ENCODE data around the gene FOXP1. TPM values are rescaled to one million over a fixed set of nuclear protein-coding genes. Genes with fewer than 3 reads are reported as not detected.

FOXP1 gene
- total RNA-seq, 4 donors from 2014 or later: 181 to 225 (median 205) TPM

DNA sequence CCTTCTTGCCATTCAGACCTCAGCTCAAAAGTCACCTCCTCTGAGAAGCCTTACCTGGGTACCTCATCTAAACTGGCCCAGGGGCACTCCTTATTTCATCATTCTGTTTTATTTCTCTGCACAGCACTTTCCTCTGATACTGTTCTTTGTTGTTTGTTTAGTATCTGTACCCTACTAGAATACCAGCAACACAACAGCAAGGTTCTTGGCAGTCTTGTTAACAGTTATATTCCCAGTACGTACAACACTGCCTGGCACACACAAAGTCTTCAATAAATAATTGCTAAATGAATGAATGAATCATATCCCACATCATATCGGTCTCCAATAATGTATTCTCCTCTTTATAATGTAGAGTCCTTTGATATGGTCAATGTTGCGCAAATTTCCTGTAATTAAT is 188.1 kb downstream of the FOXP1 start:
- Histone ChIP-seq H3K36me3 (no peaks in the 10 kb centered on the region), H3K27me3 (no peaks in the 10 kb centered on the region), H3K4me3 (no peak overlapping the region), H3K27ac (replicated peaks in 1 of 4) (no peak overlapping the region), H3K9me3 (no peaks in the 10 kb centered on the region), H3K4me1 (peaks cover 17 to 59% (median 53%) of the 10 kb centered on the region in 4 donors)
- intact Hi-C loops (cut with DNase I): no loop called here
- no peak for TF ChIP-seq CTCF (IDR thresholded peaks at IDR 0.05)
- no peak for TF ChIP-seq POLR2A (IDR thresholded peaks at IDR 0.05; ENCODE audit: low read depth)
- no peak for TF ChIP-seq EP300 (IDR thresholded peaks at IDR 0.05)
- TF ChIP-seq POLR2AphosphoS5 (IDR thresholded peaks at IDR 0.05): no peak
- no peak for DNase-seq (ENCODE audit: extremely low spot score)
- 77% methylated on average over 3 of the region's 3 CpGs for WGBS

GRCh38 chr3:71393745-71394144 is 189.8 kb downstream of the FOXP1 start:
- Histone ChIP-seq H3K27me3 (no peaks in the 10 kb centered on the region), H3K9me3 (no peaks in the 10 kb centered on the region), H3K27ac (replicated peaks in 1 of 4) (no peak overlapping the region), H3K36me3 (no peaks in the 10 kb centered on the region), H3K4me3 (no peak overlapping the region), H3K4me1 (peaks cover 31 to 74% (median 68%) of the 10 kb centered on the region in 4 donors)
- intact Hi-C loops (cut with DNase I): no loop called here
- no peak for DNase-seq (ENCODE audit: extremely low spot score)
- TF ChIP-seq POLR2A (IDR thresholded peaks at IDR 0.05; ENCODE audit: low read depth) (no peak), CTCF (IDR thresholded peaks at IDR 0.05) (no peak), EP300 (IDR thresholded peaks at IDR 0.05) (no peak), POLR2AphosphoS5 (IDR thresholded peaks at IDR 0.05) (no peak)
- WGBS: 100% methylated on average over 2 of the region's 2 CpGs

DNA sequence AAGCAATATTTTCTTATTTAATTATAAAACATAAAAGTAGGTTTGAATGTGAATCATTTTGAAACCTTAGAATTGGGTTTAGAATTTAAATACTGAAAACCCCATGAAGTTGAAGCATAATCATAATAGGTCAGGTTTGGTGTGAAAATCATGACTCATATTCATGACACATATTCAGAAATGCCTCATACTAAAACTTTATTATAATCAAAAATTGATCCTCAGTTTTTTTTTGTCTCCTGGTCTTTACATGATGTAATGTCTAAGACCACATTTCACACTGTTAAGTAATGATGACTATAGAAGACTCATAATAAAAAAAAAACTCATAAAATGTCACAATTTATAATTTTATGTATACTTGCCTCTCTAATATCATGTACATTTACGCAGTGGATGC is 190.4 kb downstream of the FOXP1 start:
- Histone ChIP-seq H3K36me3 (no peaks in the 10 kb centered on the region), H3K27ac (replicated peaks in 1 of 4) (no peak overlapping the region), H3K27me3 (no peaks in the 10 kb centered on the region), H3K4me3 (no peak overlapping the region), H3K4me1 (peaks cover 28 to 68% (median 65%) of the 10 kb centered on the region in 4 donors), H3K9me3 (no peaks in the 10 kb centered on the region)
- intact Hi-C loops (cut with DNase I): no loop called here
- TF ChIP-seq EP300 (IDR thresholded peaks at IDR 0.05) (no peak), CTCF (IDR thresholded peaks at IDR 0.05) (no peak), POLR2A (IDR thresholded peaks at IDR 0.05; ENCODE audit: low read depth) (no peak), POLR2AphosphoS5 (IDR thresholded peaks at IDR 0.05) (no peak)
- DNase-seq (ENCODE audit: extremely low spot score): no peak
- 100% methylated on average over 1 of the region's 1 CpG for WGBS

- intact Hi-C loops (cut with DNase I): no loop called here
- no peak overlapping the region for H3K4me3 ChIP-seq
- H3K27me3 ChIP-seq: no peaks in the 10 kb centered on the region
- no peak for DNase-seq (ENCODE audit: extremely low spot score)
- H3K4me1 ChIP-seq: peaks cover 25 to 62% (median 59%) of the 10 kb centered on the region in 4 donors
- 31% methylated on average over 2 of the region's 2 CpGs for WGBS
- TF ChIP-seq EP300 (IDR thresholded peaks at IDR 0.05) (no peak), POLR2A (IDR thresholded peaks at IDR 0.05; ENCODE audit: low read depth) (no peak), POLR2AphosphoS5 (IDR thresholded peaks at IDR 0.05) (no peak), CTCF (IDR thresholded peaks at IDR 0.05) (no peak)
- H3K36me3 ChIP-seq: no peaks in the 10 kb centered on the region
- H3K27ac ChIP-seq (replicated peaks in 1 of 4): peak overlapping the region in 1 of 4 donors; percentile 1
- no peaks in the 10 kb centered on the region for H3K9me3 ChIP-seq
These were observed 191.3 kb downstream of the FOXP1 start for GRCh38 chr3:71392251-71392650.

GRCh38 chr3:71391361-71391760 is 192.2 kb downstream of the FOXP1 start:
- TF ChIP-seq POLR2A (IDR thresholded peaks at IDR 0.05; ENCODE audit: low read depth): no peak
- TF ChIP-seq CTCF (IDR thresholded peaks at IDR 0.05): no peak
- no peak for TF ChIP-seq EP300 (IDR thresholded peaks at IDR 0.05)
- no peak for TF ChIP-seq POLR2AphosphoS5 (IDR thresholded peaks at IDR 0.05)

More at GRCh38 chr3:71391361-71391760, 192.2 kb downstream of the FOXP1 start:
- peak overlapping the region in 2 of 4 donors; percentile 1 to 37 for H3K27ac ChIP-seq (replicated peaks in 1 of 4)
- intact Hi-C loops (cut with DNase I): no loop called here
- DNase-seq (ENCODE audit: extremely low spot score): no peak
- peaks cover 21 to 57% (median 54%) of the 10 kb centered on the region in 4 donors for H3K4me1 ChIP-seq
- no peaks in the 10 kb centered on the region for H3K9me3 ChIP-seq
- 90% methylated on average over 7 of the region's 7 CpGs for WGBS
- no peaks in the 10 kb centered on the region for H3K27me3 ChIP-seq
- H3K36me3 ChIP-seq: no peaks in the 10 kb centered on the region
- H3K4me3 ChIP-seq: no peak overlapping the region

Data from esophagus muscularis mucosa (tissue), 4 donors.